ENCODE results near the gene LMOD3. TPM values are rescaled to one million over a fixed set of nuclear protein-coding genes. Genes with fewer than 3 reads are reported as not detected.

Gene LMOD3
- total RNA-seq (2014; rRNA removed; shearing (Covaris generic)): not detected in 2 replicates

- DNase-seq (ENCODE audit: low spot score): no peak
Measured at GRCh38 chr3:69122403-69122802, at the start of gene LMOD3. TSS of gene LMOD3 (minus strand) at chr3:69122595. CDS start at chr3:69122386, 209 bp downstream.

DNA sequence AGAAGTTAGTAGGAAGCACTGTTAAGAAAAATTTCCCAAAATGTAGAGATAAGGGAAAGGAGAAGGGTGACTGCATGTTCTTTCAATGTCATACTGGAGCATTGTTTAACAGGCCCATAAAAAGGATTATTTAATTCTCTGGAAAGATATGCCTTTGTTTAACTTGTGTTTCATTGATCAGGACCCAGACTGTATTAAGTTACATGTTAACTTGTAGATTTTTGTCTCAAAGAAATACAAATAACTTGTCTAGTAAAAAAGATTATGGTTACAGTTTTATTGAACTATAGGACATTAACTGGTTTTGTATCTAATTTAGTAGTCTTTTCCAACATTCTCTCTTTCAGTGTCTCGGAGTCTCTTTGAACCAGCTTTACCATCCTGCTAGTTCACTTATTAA lies 49.7 kb upstream of the LMOD3 start:
- no peak for DNase-seq (ENCODE audit: low spot score)

GRCh38 chr3:69166446-69166845 lies 44.1 kb upstream of the LMOD3 start:
- DNase-seq (ENCODE audit: low spot score): no peak

DNA sequence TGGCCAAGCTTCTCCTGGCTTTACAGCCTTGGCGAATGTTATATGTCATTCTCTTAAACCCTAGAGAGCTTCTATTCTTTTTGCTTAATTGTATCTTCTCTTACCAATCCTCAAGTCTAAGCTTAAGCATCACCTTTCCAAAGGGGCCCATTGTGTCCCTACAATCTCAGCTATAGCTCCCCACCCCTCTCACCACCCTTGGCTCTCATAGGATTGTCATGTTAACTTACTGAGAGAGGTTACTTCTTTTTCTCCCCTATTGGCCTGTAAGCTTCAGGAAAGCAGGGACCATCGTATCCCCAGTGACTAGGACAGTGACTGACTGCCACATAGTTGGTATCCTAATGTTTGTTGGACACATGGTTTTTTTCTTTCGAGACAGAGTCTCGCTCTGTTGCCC lies 43.3 kb upstream of the LMOD3 start:
- no peak for DNase-seq (ENCODE audit: low spot score)

- DNase-seq (ENCODE audit: low spot score): no peak
Measured at GRCh38 chr3:69164296-69164695, 41.9 kb upstream of the LMOD3 start.

- no peak for DNase-seq (ENCODE audit: low spot score)
Measured at GRCh38 chr3:69162308-69162980, 40.0 kb upstream of the LMOD3 start.

GRCh38 chr3:69161587-69162307 lies 39.4 kb upstream of the LMOD3 start:
- DNase-seq (ENCODE audit: low spot score): peak; percentile 60

DNA sequence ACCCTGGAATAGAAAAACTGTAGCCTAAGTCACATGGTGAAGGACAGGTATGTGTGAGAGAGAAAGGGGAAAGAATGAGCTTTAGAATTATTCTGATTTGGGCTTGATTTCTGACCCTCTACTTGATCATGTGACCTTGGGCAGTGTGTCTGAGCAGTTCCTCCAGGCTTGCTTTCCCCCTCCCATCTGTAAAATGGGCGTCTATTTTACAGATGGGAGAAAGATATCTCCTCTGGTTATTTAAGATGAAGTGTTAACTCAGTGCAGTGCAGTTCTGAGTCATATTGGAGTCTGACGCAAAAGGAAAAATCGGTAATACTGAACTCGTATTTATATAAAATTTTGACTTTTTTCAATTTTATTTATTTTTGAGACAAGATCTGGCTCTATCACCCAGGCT lies 38.1 kb upstream of the LMOD3 start:
- no peak for DNase-seq (ENCODE audit: low spot score)

DNA sequence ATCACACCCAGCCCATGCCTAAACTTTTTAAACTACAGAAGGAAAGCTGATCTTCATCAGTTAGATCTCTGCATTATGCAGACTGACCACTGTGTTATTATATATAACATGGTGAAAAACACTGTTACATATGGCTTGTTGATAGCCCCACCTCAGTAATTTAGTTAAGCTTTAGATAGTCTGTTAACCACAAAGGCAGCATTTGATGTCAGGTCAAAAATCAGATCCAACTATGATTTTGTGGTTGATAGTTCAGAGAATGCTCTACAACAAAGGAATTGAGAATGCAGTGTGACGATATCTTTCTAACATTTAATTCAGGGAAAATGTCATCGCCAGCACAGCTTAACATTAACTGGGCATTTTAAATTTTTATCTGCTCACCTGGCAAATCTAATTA lies 37.7 kb upstream of the LMOD3 start:
- no peak for DNase-seq (ENCODE audit: low spot score)

- no peak for DNase-seq (ENCODE audit: low spot score)
Measured at GRCh38 chr3:69149586-69149985, 27.2 kb upstream of the LMOD3 start.

- no peak for DNase-seq (ENCODE audit: low spot score)
Measured at GRCh38 chr3:69145688-69146087, 23.3 kb upstream of the LMOD3 start.

GRCh38 chr3:69144631-69145245 lies 22.3 kb upstream of the LMOD3 start:
- no peak for DNase-seq (ENCODE audit: low spot score)

GRCh38 chr3:69143612-69144011 lies 21.2 kb upstream of the LMOD3 start:
- DNase-seq (ENCODE audit: low spot score): peak; percentile 7

- no peak for DNase-seq (ENCODE audit: low spot score)
Measured at GRCh38 chr3:69142797-69143454, 20.5 kb upstream of the LMOD3 start.

GRCh38 chr3:69142090-69142489 lies 19.7 kb upstream of the LMOD3 start:
- no peak for DNase-seq (ENCODE audit: low spot score)

DNA sequence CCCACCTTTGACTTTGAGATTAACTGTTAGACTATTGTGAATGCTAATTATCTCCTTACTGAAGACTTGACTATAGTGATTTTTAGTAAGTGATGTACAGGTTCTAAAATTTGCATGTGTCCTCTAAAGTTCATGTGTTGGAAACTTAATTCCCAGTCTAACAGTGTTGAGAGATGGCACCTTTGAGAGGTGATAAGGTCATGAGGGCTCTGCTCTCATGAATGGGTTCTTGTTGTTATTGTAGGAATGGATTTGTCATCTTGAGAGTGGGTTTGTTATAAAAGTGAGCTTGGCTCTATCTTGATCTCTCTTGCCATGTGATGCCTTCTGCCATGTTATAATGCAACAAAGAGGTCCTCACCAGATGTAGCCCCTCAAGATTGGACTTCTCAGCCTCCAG lies 18.9 kb upstream of the LMOD3 start:
- DNase-seq (ENCODE audit: low spot score): no peak

DNA sequence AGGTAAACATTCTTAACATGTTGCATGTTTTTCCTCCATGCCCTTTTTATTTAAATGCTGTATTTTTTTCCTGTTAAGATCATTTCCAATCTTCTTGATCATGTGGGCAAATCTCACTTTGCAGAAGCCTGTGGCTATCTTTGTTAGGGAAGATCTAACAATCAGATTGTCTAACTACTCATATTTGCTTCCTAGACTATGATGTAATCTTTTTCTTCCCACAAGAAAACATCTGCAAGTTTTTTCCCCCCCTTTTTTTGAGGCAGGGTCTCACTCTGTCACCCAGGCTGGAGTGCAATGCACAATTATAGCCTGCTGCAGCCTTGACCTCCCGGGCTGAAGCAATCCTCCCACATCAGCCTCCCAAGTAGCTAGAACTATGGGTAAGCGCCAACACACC lies 15.0 kb upstream of the LMOD3 start:
- DNase-seq (ENCODE audit: low spot score): no peak

DNA sequence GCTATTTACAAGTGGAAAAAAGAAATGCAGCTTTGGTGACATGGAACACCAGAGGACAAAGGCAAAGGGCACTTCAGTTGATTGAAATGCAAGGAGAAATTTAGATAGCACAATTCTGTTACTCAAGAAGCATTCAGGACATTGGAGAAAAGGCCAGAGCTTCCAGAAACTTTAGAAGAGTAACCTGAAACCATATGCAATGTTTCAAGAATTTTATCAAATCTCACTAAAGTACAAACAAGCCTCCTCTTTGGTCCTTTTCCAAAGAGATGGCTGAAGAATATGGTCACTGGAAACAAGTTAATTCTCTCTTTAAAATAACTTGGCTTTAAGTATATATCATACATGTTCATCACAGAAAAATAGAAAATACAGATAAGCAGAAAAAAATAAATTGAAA lies 14.6 kb upstream of the LMOD3 start:
- no peak for DNase-seq (ENCODE audit: low spot score)

DNA sequence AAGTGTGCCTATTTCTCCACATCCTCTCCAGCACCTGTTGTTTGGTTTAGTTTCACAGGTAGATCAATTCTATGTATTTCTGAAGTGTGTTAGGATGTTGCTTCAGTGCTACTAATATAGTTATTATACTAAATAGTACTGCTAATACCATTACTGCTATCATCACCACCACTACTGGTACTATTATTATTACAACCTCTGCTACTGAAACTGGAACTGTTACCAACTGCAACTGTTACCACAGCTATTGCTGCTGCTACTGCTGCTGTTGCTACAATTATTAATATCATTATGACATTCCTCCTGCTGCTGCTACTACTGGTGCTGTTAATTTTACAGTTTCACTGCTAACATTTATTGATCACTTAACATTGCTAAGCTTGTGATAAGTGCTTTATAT lies 8.3 kb upstream of the LMOD3 start:
- no peak for DNase-seq (ENCODE audit: low spot score)

GRCh38 chr3:69129531-69129930 lies 7.1 kb upstream of the LMOD3 start:
- DNase-seq (ENCODE audit: low spot score): no peak

GRCh38 chr3:69128509-69128908 lies 6.1 kb upstream of the LMOD3 start:
- no peak for DNase-seq (ENCODE audit: low spot score)

DNA sequence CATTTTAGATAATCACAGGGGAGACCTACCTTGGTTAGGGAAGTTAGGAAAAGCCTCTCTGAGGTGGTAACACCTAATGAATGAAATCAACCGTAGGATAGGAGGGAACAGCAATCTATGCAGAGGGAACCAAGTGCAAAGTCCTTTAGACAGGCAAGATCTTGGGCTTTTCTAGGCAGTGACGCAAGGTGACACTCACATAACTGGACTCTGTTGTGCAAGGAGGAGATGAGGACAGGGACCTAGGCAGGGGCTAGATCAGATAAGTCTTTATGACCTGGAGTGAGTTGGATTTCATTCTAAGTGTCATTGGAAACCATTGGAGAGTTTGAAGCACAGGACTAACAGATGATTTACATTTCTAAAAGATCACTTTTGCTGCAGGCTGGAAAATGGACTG lies 4.6 kb upstream of the LMOD3 start:
- no peak for DNase-seq (ENCODE audit: low spot score)

DNA sequence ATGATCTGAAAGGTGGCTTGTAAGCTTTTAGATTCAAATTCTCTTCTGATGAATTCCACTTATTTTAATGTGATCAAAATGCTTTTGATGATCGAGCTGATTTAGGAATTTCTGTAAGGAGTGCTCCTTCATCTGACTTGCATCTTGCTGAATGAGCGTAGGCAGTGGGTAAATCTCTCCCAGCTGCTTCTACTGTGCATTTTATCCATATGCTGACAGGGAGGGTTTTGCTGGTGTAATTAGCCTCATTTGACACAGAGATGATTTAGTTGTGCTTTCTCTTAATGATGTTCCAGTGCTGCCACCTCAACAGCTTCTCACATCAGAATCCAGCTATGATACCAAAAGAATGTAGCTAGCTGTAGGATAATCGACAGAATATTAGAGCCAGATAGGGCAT lies 3.8 kb upstream of the LMOD3 start:
- DNase-seq (ENCODE audit: low spot score): no peak

Data from A172 (cell line).